ENCODE data around the gene CD22.

Gene CD22

DNA sequence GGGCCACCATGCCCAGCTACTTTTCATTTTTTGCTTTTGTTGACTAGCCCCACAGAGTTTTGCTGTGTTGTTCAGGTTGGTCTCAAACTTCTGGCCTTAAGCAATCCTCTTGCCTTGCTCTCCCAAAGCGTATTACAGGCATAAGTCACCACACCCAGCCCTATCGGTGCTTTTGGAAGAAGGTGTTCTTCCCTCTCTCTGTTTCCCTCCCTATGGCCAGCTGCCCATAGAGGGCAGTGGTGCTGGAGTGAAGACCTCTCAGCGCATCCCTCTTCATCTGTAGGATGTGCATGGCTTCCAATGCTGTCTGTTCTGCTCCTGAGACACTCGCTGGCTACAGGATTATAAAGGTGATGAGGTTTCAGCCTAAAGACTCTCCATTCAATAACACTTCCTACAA lies 1.3 kb upstream of the CD22 start:
- Histone ChIP-seq H3K4me1 (ENCODE audit: control insufficient read depth in 1 of 2, insufficient read depth in 2 of 2, low read length in 2 of 2) (no peaks in the 10 kb centered on the region), H3K9me3 (ENCODE audit: control insufficient read depth in 1 of 2, low read length in 2 of 2) (no peaks in the 10 kb centered on the region), H3K27me3 (ENCODE audit: control insufficient read depth in 1 of 2, insufficient read depth in 2 of 2, low read length in 2 of 2) (peaks cover 4 to 6% of the 10 kb centered on the region in 2 donors), H3K9ac (ENCODE audit: low read depth in 1 of 2, low read length in 2 of 2) (no peak overlapping the region), H3K4me3 (ENCODE audit: low read depth in 1 of 2, low read length in 2 of 2) (no peak overlapping the region), H3K36me3 (ENCODE audit: control insufficient read depth in 1 of 2, insufficient read depth in 2 of 2, low read length in 2 of 2) (no peaks in the 10 kb centered on the region), H3K27ac (ENCODE audit: low read depth, low read length) (no peak overlapping the region)

DNA sequence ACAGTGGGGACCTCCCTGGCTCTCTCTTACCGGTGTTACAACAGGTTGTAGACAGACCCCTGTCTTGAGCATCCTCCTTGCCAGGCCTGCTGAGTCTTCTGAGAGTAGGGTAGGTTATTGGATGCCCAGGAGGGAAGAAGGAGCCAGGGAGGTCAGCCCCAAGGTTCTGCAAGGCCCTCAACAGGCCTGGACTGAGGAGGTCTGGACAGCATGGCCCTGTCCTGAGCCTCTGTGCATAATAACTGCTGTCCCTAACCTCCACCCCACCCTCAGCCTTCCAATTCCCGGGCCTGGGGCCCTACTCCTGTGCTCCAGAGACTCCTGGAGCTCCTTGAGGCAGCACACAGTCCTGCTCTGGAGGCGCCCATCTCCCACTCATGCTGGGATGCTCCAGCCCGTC lies 336 bp downstream of the CD22 start:
- no peaks in the 10 kb centered on the region for H3K36me3 ChIP-seq (ENCODE audit: control insufficient read depth in 1 of 2, insufficient read depth in 2 of 2, low read length in 2 of 2)
- peaks cover 6 to 7% of the 10 kb centered on the region in 2 donors for H3K27me3 ChIP-seq (ENCODE audit: control insufficient read depth in 1 of 2, insufficient read depth in 2 of 2, low read length in 2 of 2)
- no peak overlapping the region for H3K27ac ChIP-seq (ENCODE audit: low read depth, low read length)
- no peaks in the 10 kb centered on the region for H3K9me3 ChIP-seq (ENCODE audit: control insufficient read depth in 1 of 2, low read length in 2 of 2)
- no peaks in the 10 kb centered on the region for H3K4me1 ChIP-seq (ENCODE audit: control insufficient read depth in 1 of 2, insufficient read depth in 2 of 2, low read length in 2 of 2)
- H3K4me3 ChIP-seq (ENCODE audit: low read depth in 1 of 2, low read length in 2 of 2) = no peak overlapping the region
- H3K9ac ChIP-seq (ENCODE audit: low read depth in 1 of 2, low read length in 2 of 2) = no peak overlapping the region

DNA sequence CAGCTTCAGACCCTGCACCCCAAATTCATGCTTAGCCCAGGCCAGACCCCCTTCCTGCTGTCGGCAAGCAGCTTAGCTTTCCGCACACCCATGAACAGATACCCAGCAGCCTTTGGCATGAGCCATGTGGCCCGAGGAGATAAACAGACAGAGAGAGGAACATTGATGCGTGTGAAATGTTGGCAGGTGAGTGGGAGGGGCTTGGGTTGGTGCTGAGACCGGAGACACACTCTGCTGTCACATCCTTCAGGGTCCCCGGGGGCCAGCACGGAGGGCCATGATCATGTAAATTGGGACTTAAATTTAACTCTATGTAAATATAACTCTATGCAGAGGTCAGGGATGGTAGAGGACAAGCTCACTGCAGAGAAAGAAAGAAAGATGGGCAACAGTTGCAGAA lies 1.5 kb downstream of the CD22 start:
- Histone ChIP-seq H3K36me3 (ENCODE audit: control insufficient read depth in 1 of 2, insufficient read depth in 2 of 2, low read length in 2 of 2) (no peaks in the 10 kb centered on the region), H3K9ac (ENCODE audit: low read depth in 1 of 2, low read length in 2 of 2) (no peak overlapping the region), H3K27me3 (ENCODE audit: control insufficient read depth in 1 of 2, insufficient read depth in 2 of 2, low read length in 2 of 2) (peaks cover 6 to 7% of the 10 kb centered on the region in 2 donors), H3K9me3 (ENCODE audit: control insufficient read depth in 1 of 2, low read length in 2 of 2) (no peaks in the 10 kb centered on the region), H3K4me1 (ENCODE audit: control insufficient read depth in 1 of 2, insufficient read depth in 2 of 2, low read length in 2 of 2) (no peaks in the 10 kb centered on the region), H3K27ac (ENCODE audit: low read depth, low read length) (no peak overlapping the region), H3K4me3 (ENCODE audit: low read depth in 1 of 2, low read length in 2 of 2) (no peak overlapping the region)

DNA sequence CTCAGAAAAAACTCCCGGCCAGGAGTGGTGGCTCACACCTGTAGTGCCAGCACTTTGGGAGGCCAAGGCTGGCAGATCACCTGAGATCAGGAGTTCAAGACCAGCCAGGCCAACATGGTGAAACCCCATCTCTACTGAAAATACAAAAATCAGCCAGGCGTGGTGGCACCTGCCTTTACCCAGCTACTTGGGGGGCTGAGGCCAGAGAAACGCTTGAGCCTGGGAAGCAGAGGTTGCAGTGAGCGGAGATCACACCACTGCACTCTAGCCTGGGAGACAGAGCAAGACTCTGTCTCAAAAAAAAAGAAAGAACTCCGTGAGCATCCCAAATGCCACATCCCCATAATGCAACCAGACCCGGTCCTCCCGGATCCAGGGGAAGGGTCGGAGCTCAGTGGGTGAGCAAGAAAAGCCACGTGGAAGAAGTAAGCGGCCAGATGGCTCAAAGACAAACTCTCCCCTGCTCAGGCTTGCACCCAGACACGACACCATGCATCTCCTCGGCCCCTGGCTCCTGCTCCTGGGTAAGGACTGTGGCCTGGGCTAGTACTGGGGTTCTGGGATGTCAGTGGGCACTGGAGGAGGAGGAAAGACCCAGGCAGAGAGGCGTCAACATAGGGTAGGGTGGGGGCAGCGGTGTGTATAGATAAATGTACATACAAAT lies 2.7 kb downstream of the CD22 start:
- Histone ChIP-seq H3K9ac (ENCODE audit: low read depth in 1 of 2, low read length in 2 of 2) (no peak overlapping the region), H3K36me3 (ENCODE audit: control insufficient read depth in 1 of 2, insufficient read depth in 2 of 2, low read length in 2 of 2) (no peaks in the 10 kb centered on the region), H3K4me1 (ENCODE audit: control insufficient read depth in 1 of 2, insufficient read depth in 2 of 2, low read length in 2 of 2) (no peaks in the 10 kb centered on the region), H3K4me3 (ENCODE audit: low read depth in 1 of 2, low read length in 2 of 2) (no peak overlapping the region), H3K27ac (ENCODE audit: low read depth, low read length) (no peak overlapping the region), H3K27me3 (ENCODE audit: control insufficient read depth in 1 of 2, insufficient read depth in 2 of 2, low read length in 2 of 2) (peaks cover 6 to 7% of the 10 kb centered on the region in 2 donors), H3K9me3 (ENCODE audit: control insufficient read depth in 1 of 2, low read length in 2 of 2) (no peaks in the 10 kb centered on the region)

DNA sequence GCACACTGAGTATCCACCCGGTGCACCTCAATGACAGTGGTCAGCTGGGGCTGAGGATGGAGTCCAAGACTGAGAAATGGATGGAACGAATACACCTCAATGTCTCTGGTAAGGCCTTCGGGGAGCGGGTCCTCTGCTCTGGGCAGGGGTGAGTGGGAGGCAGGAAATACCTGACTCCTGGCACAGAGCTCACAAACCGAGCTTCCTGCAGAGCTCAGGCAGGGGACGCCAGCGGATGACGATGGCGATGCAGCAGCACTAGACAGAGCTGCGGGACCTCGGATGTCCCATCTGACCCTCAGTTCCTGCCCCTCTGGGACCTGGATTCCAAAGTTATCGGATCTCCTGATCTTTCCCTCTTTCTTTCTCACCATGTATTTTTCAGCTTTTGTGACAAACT lies 3.8 kb downstream of the CD22 start:
- H3K4me3 ChIP-seq (ENCODE audit: low read depth in 1 of 2, low read length in 2 of 2) = no peak overlapping the region
- H3K36me3 ChIP-seq (ENCODE audit: control insufficient read depth in 1 of 2, insufficient read depth in 2 of 2, low read length in 2 of 2) = no peaks in the 10 kb centered on the region
- H3K4me1 ChIP-seq (ENCODE audit: control insufficient read depth in 1 of 2, insufficient read depth in 2 of 2, low read length in 2 of 2) = no peaks in the 10 kb centered on the region
- no peak overlapping the region for H3K27ac ChIP-seq (ENCODE audit: low read depth, low read length)
- peaks cover 6 to 7% of the 10 kb centered on the region in 2 donors for H3K27me3 ChIP-seq (ENCODE audit: control insufficient read depth in 1 of 2, insufficient read depth in 2 of 2, low read length in 2 of 2)
- H3K9ac ChIP-seq (ENCODE audit: low read depth in 1 of 2, low read length in 2 of 2) = no peak overlapping the region
- no peaks in the 10 kb centered on the region for H3K9me3 ChIP-seq (ENCODE audit: control insufficient read depth in 1 of 2, low read length in 2 of 2)

DNA sequence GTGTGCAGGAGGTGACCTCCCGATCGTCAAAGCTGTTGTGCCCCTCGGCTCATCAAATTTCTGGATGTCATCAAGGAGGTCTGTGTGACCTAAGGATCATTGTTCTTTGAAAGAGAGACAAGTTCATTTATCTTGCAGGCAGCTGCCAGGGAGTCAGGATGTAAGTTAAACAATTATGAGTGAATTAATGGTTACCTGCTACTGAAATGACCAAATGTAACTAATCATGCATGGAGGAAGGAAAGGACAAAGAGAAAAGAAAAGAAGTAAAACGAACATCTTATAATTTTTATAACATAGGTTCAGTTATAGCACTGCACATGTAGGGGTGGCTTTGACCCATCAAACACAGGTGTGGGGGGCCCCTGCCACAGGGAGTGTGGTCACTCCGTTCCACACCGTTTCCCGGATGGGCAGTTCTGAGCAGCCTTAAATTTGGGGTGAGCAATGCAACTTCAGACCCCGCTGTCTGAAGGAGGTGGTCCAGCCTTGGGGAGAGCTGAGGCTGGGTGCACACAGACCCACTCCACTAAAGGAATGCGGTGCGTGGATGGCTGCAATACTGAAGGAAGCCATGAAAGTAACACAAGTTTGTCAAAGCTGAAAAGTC lies 5.3 kb downstream of the CD22 start:
- Histone ChIP-seq H3K9me3 (ENCODE audit: control insufficient read depth in 1 of 2, low read length in 2 of 2) (no peaks in the 10 kb centered on the region), H3K36me3 (ENCODE audit: control insufficient read depth in 1 of 2, insufficient read depth in 2 of 2, low read length in 2 of 2) (no peaks in the 10 kb centered on the region), H3K27ac (ENCODE audit: low read depth, low read length) (no peak overlapping the region)

DNA sequence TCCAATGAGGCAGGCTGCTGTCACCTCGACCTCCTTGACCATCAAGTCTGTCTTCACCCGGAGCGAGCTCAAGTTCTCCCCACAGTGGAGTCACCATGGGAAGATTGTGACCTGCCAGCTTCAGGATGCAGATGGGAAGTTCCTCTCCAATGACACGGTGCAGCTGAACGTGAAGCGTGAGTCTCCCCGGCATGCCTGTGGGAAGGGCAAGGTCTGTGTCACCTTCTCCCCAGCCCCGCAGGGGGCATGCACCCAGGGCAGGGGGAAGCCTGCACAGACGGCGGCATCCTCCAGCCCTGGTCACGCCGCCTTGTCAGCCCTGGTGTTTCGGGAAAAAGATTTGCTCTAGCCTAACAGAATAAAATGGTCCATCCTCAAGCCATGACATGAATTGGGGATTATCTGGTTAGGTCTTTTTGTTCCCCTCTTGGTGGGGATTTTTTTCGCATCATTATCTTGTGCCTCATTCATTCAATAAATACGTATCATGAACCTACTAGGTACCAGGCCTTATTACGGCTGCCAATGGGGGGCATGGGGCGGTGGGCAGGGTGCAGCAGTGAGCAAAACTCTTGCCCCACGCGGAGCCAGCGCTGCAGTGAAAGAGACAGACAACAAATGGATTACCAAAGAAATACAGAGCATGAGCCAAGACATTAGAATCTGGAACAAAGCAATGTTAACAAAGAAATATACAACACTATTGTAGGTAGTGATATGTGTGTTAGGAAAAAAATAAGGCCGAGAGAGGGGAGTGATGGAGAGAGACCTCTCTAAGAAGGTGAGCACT lies 7.4 kb downstream of the CD22 start:
- no peak overlapping the region for H3K4me3 ChIP-seq (ENCODE audit: low read depth in 1 of 2, low read length in 2 of 2)
- no peak overlapping the region for H3K27ac ChIP-seq (ENCODE audit: low read depth, low read length)
- H3K4me1 ChIP-seq (ENCODE audit: control insufficient read depth in 1 of 2, insufficient read depth in 2 of 2, low read length in 2 of 2) = no peaks in the 10 kb centered on the region
- H3K27me3 ChIP-seq (ENCODE audit: control insufficient read depth in 1 of 2, insufficient read depth in 2 of 2, low read length in 2 of 2) = peaks cover 0 to 7% of the 10 kb centered on the region in 2 donors
- no peak overlapping the region for H3K9ac ChIP-seq (ENCODE audit: low read depth in 1 of 2, low read length in 2 of 2)
- no peaks in the 10 kb centered on the region for H3K36me3 ChIP-seq (ENCODE audit: control insufficient read depth in 1 of 2, insufficient read depth in 2 of 2, low read length in 2 of 2)
- H3K9me3 ChIP-seq (ENCODE audit: control insufficient read depth in 1 of 2, low read length in 2 of 2) = no peaks in the 10 kb centered on the region

More for the DNA sequence above, 5.3 kb downstream of the CD22 start:
- H3K9ac ChIP-seq (ENCODE audit: low read depth in 1 of 2, low read length in 2 of 2) = no peak overlapping the region
- peaks cover 6 to 7% of the 10 kb centered on the region in 2 donors for H3K27me3 ChIP-seq (ENCODE audit: control insufficient read depth in 1 of 2, insufficient read depth in 2 of 2, low read length in 2 of 2)
- H3K4me1 ChIP-seq (ENCODE audit: control insufficient read depth in 1 of 2, insufficient read depth in 2 of 2, low read length in 2 of 2) = no peaks in the 10 kb centered on the region
- no peak overlapping the region for H3K4me3 ChIP-seq (ENCODE audit: low read depth in 1 of 2, low read length in 2 of 2)

DNA sequence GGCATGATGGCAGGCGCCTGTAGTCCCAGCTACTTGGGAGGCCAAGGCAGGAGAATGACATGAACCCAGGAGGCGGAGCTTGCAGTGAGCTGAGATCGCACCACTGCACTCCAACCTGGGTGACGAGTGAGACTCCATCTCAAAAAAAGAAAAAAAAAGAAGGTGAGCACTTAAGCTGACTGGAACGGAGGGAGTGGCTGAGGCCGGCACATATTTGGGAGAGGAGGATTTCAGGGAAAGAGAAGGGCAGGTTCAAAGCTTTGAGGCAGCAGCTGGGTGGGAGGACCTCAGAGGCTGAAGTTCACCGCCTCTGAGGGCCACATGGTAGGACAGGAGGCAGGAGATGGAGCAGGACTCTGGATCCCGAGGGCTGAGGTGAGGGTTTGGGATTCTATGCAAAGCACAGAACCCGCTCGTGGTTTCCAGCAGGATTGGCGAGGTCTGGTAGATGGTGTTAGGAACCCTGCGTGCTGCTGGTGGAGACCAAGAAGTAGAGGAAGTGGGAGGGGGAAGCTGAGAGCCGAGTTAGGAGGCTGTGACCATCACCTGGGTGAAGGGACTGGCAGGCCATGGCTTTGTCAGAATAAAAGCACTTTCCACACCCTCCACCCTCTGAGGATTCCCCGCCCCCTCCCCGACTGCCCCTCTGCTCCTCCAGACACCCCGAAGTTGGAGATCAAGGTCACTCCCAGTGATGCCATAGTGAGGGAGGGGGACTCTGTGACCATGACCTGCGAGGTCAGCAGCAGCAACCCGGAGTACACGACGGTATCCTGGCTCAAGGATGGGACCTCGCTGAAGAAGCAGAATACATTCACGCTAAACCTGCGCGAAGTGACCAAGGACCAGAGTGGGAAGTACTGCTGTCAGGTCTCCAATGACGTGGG lies 8.4 kb downstream of the CD22 start:
- peaks cover 0 to 4% of the 10 kb centered on the region in 2 donors for H3K27me3 ChIP-seq (ENCODE audit: control insufficient read depth in 1 of 2, insufficient read depth in 2 of 2, low read length in 2 of 2)
- H3K9me3 ChIP-seq (ENCODE audit: control insufficient read depth in 1 of 2, low read length in 2 of 2) = no peaks in the 10 kb centered on the region

DNA sequence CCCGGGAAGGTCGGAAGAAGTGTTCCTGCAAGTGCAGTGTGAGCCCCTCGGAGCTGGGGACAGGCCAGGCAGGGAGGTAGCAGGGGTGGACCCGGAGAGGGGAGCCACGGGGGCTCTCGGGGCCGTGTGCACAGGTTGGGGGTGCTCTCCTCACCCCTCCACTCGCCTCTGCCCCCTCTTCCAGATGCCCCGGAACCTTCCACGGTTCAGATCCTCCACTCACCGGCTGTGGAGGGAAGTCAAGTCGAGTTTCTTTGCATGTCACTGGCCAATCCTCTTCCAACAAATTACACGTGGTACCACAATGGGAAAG lies 9.0 kb downstream of the CD22 start:
- H3K27me3 ChIP-seq (ENCODE audit: control insufficient read depth in 1 of 2, insufficient read depth in 2 of 2, low read length in 2 of 2) = peaks cover 0 to under 1% of the 10 kb centered on the region in 2 donors
- H3K27ac ChIP-seq (ENCODE audit: low read depth, low read length) = no peak overlapping the region
- no peak overlapping the region for H3K4me3 ChIP-seq (ENCODE audit: low read depth in 1 of 2, low read length in 2 of 2)
- H3K4me1 ChIP-seq (ENCODE audit: control insufficient read depth in 1 of 2, insufficient read depth in 2 of 2, low read length in 2 of 2) = no peaks in the 10 kb centered on the region
- no peak overlapping the region for H3K9ac ChIP-seq (ENCODE audit: low read depth in 1 of 2, low read length in 2 of 2)
- no peaks in the 10 kb centered on the region for H3K36me3 ChIP-seq (ENCODE audit: control insufficient read depth in 1 of 2, insufficient read depth in 2 of 2, low read length in 2 of 2)
- no peaks in the 10 kb centered on the region for H3K9me3 ChIP-seq (ENCODE audit: control insufficient read depth in 1 of 2, low read length in 2 of 2)

More for the DNA sequence above, 8.4 kb downstream of the CD22 start:
- H3K9ac ChIP-seq (ENCODE audit: low read depth in 1 of 2, low read length in 2 of 2) = no peak overlapping the region
- no peak overlapping the region for H3K27ac ChIP-seq (ENCODE audit: low read depth, low read length)
- H3K36me3 ChIP-seq (ENCODE audit: control insufficient read depth in 1 of 2, insufficient read depth in 2 of 2, low read length in 2 of 2) = no peaks in the 10 kb centered on the region
- H3K4me1 ChIP-seq (ENCODE audit: control insufficient read depth in 1 of 2, insufficient read depth in 2 of 2, low read length in 2 of 2) = no peaks in the 10 kb centered on the region
- H3K4me3 ChIP-seq (ENCODE audit: low read depth in 1 of 2, low read length in 2 of 2) = no peak overlapping the region

Measured in duodenal mucosa (tissue), 2 donors.